Right kidney (tissue), 1 donor: ENCODE results near the gene NEK8.
A peak's percentile ranks its signal among the peaks of the same experiment; 100 is the strongest.

Experiments
- DNase-seq: peaks from one replicate; pipeline ENCODE4 v3.0.0-alpha.2; 2016

NEK8 gene

GRCh38 chr17:28744972-28745785 lies 16.6 kb downstream of the NEK8 start:
- DNase-seq = peak; percentile 76

- peak; percentile 72 for DNase-seq
Measured at GRCh38 chr17:28745786-28746411, 17.3 kb downstream of the NEK8 start.

GRCh38 chr17:28746611-28747050 lies 18.0 kb downstream of the NEK8 start:
- DNase-seq = peak; percentile 54

- no peak for DNase-seq
Measured at GRCh38 chr17:28747051-28747691, 18.6 kb downstream of the NEK8 start.

GRCh38 chr17:28747801-28748750 lies 19.5 kb downstream of the NEK8 start:
- no peak for DNase-seq

- no peak for DNase-seq
Measured at GRCh38 chr17:28748852-28749515, 20.4 kb downstream of the NEK8 start.

- DNase-seq = no peak
Measured at GRCh38 chr17:28749516-28750177, 21.1 kb downstream of the NEK8 start.

GRCh38 chr17:28750178-28751047 lies 21.8 kb downstream of the NEK8 start:
- peak; percentile 72 for DNase-seq

- DNase-seq = no peak
Measured at GRCh38 chr17:28751600-28752366, 23.2 kb downstream of the NEK8 start.

GRCh38 chr17:28755486-28755885 lies 26.9 kb downstream of the NEK8 start:
- DNase-seq = no peak

GRCh38 chr17:28756049-28756804 lies 27.6 kb downstream of the NEK8 start:
- no peak for DNase-seq

- DNase-seq = no peak
Measured at GRCh38 chr17:28758411-28759121, 30.0 kb downstream of the NEK8 start.

- no peak for DNase-seq
Measured at GRCh38 chr17:28759256-28759865, 30.8 kb downstream of the NEK8 start.

- DNase-seq = no peak
Measured at GRCh38 chr17:28760601-28761562, 32.3 kb downstream of the NEK8 start.

GRCh38 chr17:28763137-28763799 lies 34.7 kb downstream of the NEK8 start:
- no peak for DNase-seq
